ENCODE data around the gene AKAP6.

AKAP6 gene

GRCh38 chr14:32710731-32711680 lies 381.9 kb downstream of the AKAP6 start:
- peak; percentile 26; the same call in 1 of the 2 replicates for TF ChIP-seq CTCF (IDR thresholded peaks at IDR 0.05; ENCODE audit: low read depth, low read length)
- peak overlapping the region; percentile 15; the same call in 1 of the 2 replicates for H3K4me3 ChIP-seq (ENCODE audit: low read depth, low read length)

GRCh38 chr14:32713856-32714255 lies 384.8 kb downstream of the AKAP6 start:
- no peak overlapping the region for H3K4me3 ChIP-seq (ENCODE audit: low read depth, low read length)
- TF ChIP-seq CTCF (IDR thresholded peaks at IDR 0.05; ENCODE audit: low read depth, low read length), result no peak

- TF ChIP-seq CTCF (IDR thresholded peaks at IDR 0.05; ENCODE audit: low read depth, low read length), result no peak
Measured at GRCh38 chr14:32719601-32720000, 390.5 kb downstream of the AKAP6 start.

GRCh38 chr14:32720927-32721326 lies 391.8 kb downstream of the AKAP6 start:
- no peak for TF ChIP-seq CTCF (IDR thresholded peaks at IDR 0.05; ENCODE audit: low read depth, low read length)
- H3K4me3 ChIP-seq (ENCODE audit: low read depth, low read length), result no peak overlapping the region

More at GRCh38 chr14:32719601-32720000, 390.5 kb downstream of the AKAP6 start:
- H3K4me3 ChIP-seq (ENCODE audit: low read depth, low read length), result no peak overlapping the region

- H3K4me3 ChIP-seq (ENCODE audit: low read depth, low read length), result no peak overlapping the region
- TF ChIP-seq CTCF (IDR thresholded peaks at IDR 0.05; ENCODE audit: low read depth, low read length), result no peak
Measured at GRCh38 chr14:32722631-32723183, 393.6 kb downstream of the AKAP6 start.

GRCh38 chr14:32724867-32725471 lies 395.9 kb downstream of the AKAP6 start:
- 0 out of 2 replicates have a peak overlapping the region, but pooled peaks have one; percentile 5 for H3K4me3 ChIP-seq (ENCODE audit: low read depth, low read length)
- TF ChIP-seq CTCF (IDR thresholded peaks at IDR 0.05; ENCODE audit: low read depth, low read length), result no peak
